Measurements from ENCODE around the gene RASA2. TPM values are rescaled to one million over a fixed set of nuclear protein-coding genes. Genes with fewer than 3 reads are reported as not detected.

Gene RASA2
- total RNA-seq, 3 donors from 2014 or later: 15.2 to 43.2 (median 22.0) TPM

DNA sequence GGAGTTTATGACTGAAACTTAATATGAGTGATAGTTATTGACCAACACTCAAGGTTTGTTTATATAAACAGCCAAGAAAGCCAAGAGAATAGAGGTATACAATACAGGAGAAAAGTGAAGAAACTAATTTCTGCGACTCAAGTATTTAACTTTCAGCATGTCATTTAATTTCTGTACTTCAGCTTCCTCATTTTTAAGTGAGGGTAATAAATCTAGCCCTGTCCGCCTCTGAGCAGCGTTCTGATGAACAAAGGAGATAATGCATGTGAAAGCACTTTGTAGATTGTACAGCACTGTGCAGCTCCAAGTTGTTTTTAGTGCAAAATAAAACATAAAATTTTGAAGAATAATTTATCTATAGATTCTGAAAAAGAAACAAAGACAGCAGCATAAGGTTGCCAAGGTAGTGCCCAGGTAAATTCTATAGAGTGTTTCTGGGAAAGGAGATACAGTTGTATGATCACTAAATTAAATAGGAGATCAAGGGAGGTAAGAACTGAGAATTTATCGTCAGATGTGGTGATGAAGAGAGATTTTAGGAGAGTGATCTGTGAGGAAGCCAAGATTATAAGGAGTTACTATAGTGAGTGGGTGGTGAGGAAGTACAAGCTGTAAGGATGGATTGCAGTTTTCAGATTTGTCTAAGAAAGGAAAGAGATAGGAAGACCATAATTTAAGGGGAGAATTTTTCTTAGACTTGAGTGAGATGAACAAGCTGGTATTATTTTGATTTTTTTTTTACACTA is 71.3 kb downstream of the RASA2 start:
- TF ChIP-seq POLR2A (IDR thresholded peaks at IDR 0.05): no peak
- no peak for TF ChIP-seq CTCF (IDR thresholded peaks at IDR 0.05)
- no peak for TF ChIP-seq POLR2AphosphoS5 (IDR thresholded peaks at IDR 0.05)
- Histone ChIP-seq H3K27me3 (no peaks in the 10 kb centered on the region), H3K4me3 (no peak overlapping the region), H3K27ac (peak overlapping the region in 1 of 2 donors; percentile 72), H3K4me1 (no peaks in the 10 kb centered on the region), H3K36me3 (no peaks in the 10 kb centered on the region), H3K9me3 (no peaks in the 10 kb centered on the region)
- DNase-seq (ENCODE audit: low spot score in 2 of 2): no peak
- intact Hi-C loops (cut with DNase I; ENCODE audit: low total_unique reads): no loop called here

- no peak for DNase-seq (ENCODE audit: low spot score in 2 of 2)
- H3K4me3 ChIP-seq: no peak overlapping the region
- TF ChIP-seq POLR2A (IDR thresholded peaks at IDR 0.05) (no peak), POLR2AphosphoS5 (IDR thresholded peaks at IDR 0.05) (no peak), CTCF (IDR thresholded peaks at IDR 0.05) (peak; percentile 98 to 100 (median 99))
- no peaks in the 10 kb centered on the region for H3K27me3 ChIP-seq
- no peaks in the 10 kb centered on the region for H3K4me1 ChIP-seq
- intact Hi-C loops (cut with DNase I; ENCODE audit: low total_unique reads): loop anchor here (5.0 to 10.0 kb wide), 2 partner anchors 99 to 257 kb away; no protein-coding TSS in a partner anchor
- H3K36me3 ChIP-seq: no peaks in the 10 kb centered on the region
- no peaks in the 10 kb centered on the region for H3K9me3 ChIP-seq
- no peak overlapping the region for H3K27ac ChIP-seq
Measured at GRCh38 chr3:141561426-141562034, 74.7 kb downstream of the RASA2 start.

DNA sequence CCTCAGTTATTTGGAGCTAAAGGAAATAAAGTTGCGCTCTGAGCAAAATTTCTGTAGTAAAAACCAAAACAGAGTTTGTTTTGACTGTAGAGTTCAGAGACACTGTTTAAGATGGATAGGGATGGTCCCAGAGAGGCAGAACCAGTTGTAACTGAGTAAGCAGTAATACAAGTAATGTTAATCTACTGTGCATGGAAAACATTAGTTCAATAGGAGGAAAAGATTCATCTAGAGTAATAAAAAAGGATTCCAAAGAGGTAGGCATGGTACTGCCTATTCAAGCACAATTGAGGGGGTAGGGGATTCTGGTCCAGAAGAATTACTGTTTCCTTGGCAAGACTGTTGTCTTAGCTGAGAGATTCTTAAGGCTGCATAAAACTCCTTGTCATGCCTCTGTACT is 77.4 kb downstream of the RASA2 start:
- Histone ChIP-seq H3K4me3 (no peak overlapping the region), H3K27me3 (no peaks in the 10 kb centered on the region), H3K9me3 (no peaks in the 10 kb centered on the region), H3K36me3 (no peaks in the 10 kb centered on the region), H3K27ac (no peak overlapping the region), H3K4me1 (no peaks in the 10 kb centered on the region)
- DNase-seq (ENCODE audit: low spot score in 2 of 2): no peak
- TF ChIP-seq CTCF (IDR thresholded peaks at IDR 0.05): no peak
- no peak for TF ChIP-seq POLR2A (IDR thresholded peaks at IDR 0.05)
- no peak for TF ChIP-seq POLR2AphosphoS5 (IDR thresholded peaks at IDR 0.05)
- intact Hi-C loops (cut with DNase I; ENCODE audit: low total_unique reads): loop anchor here (5.0 to 10.0 kb wide), 2 partner anchors 102 to 259 kb away; no protein-coding TSS in a partner anchor

- intact Hi-C loops (cut with DNase I; ENCODE audit: low total_unique reads): no loop called here
- Histone ChIP-seq H3K27ac (no peak overlapping the region), H3K27me3 (no peaks in the 10 kb centered on the region), H3K4me1 (no peaks in the 10 kb centered on the region), H3K4me3 (no peak overlapping the region), H3K36me3 (peaks cover 4% of the 10 kb centered on the region), H3K9me3 (no peaks in the 10 kb centered on the region)
- no peak for DNase-seq (ENCODE audit: low spot score in 2 of 2)
- no peak for TF ChIP-seq POLR2AphosphoS5 (IDR thresholded peaks at IDR 0.05)
- no peak for TF ChIP-seq POLR2A (IDR thresholded peaks at IDR 0.05)
- TF ChIP-seq CTCF (IDR thresholded peaks at IDR 0.05): no peak
Measured at GRCh38 chr3:141570068-141570467, 83.2 kb downstream of the RASA2 start.

Measured in breast epithelium (tissue), 4 donors.